Medulla oblongata (tissue), 1 donor: ENCODE measurements around the gene NDUFAF8.

Source experiments
- DNase-seq: peaks from one replicate; pipeline ENCODE4 v3.0.0-alpha.2; 2015; ENCODE audit errors: extremely low spot score

Gene NDUFAF8

GRCh38 chr17:81273698-81274470 lies 34.8 kb downstream of the NDUFAF8 start:
- no peak for DNase-seq

DNA sequence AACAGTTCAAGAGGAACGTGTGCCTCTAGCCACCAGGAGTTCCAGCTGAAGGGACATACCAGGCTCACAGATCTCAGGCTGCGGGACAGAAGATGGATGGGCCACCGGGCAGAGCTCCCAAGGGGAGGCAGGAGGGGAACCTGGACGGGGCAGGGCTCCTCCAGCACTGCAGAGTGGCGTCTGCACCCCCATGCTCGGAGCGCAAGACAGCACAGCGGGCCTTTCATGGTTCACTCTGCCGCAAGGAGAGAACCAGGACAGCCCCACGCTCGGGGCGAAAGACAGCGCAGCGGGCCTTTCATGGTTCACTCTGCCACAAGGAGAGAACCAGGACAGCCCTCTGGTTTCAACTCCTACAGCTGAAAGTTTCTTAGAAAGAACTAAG lies 35.3 kb downstream of the NDUFAF8 start:
- DNase-seq = no peak

DNA sequence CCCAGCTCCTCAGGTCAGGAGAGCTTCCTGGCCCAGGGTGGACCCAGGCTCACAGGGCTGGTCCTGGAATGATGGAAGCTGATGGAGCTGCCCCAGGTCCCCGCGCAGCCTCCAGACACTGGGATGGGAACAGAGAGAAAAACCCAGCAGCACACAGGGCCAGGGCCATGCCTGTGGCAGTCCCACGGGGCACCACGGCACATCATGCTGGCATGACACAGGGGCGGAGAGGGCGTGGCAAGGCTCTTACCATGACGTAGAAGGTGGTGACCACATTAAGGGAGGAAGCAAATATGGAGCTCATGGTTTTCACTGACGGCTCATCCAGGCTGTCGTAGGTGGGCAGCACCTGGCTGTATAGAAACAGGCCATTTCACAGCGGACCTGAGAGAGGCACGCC lies 37.7 kb downstream of the NDUFAF8 start:
- no peak for DNase-seq

DNA sequence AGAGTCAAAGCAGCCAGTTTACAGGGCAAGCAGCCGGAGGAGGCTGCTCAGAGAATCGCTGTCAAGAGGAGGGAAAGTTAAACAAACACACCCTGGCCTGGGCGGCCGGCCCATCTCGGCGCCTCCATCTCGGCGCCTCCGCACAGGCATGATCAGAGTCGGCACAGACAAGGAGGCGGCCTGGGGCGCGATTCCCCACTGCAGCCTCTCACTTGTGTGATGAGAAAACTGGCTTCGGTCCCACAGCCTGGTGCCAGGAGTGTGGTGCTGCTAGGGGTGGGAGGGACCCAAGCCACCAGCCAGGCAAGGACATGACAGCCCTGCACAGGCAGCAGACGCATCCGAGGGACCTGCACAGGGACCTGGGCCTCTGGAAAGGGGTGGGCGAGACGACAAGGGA lies 38.3 kb downstream of the NDUFAF8 start:
- peak; percentile 51 for DNase-seq

- peak; percentile 44 for DNase-seq
These were observed 39.0 kb downstream of the NDUFAF8 start for GRCh38 chr17:81277946-81278693.

GRCh38 chr17:81278831-81279230 lies 39.7 kb downstream of the NDUFAF8 start:
- no peak for DNase-seq

- DNase-seq = no peak
These were observed 40.5 kb downstream of the NDUFAF8 start for GRCh38 chr17:81279278-81280275.

- DNase-seq = no peak
These were observed 41.5 kb downstream of the NDUFAF8 start for GRCh38 chr17:81280571-81280970.

DNA sequence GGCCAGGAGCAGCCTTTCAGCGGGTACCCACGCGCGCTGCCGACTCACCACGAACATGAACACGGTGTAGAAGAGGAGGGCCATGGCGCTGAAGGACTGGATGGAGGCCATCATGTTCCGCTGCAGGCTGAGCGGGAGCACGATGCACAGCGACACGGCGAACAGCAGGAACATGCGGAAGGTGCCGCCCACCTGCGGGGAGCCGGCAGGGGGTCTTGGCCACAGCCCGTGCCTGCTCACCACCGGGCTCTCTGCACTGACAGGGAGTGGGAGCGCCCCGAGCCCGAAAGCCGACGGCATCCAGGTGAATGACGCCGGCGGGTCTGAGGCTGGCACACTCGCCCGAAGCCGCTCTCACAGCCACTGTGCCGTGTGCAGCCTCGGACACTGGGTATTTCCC lies 43.0 kb downstream of the NDUFAF8 start:
- DNase-seq = no peak

DNA sequence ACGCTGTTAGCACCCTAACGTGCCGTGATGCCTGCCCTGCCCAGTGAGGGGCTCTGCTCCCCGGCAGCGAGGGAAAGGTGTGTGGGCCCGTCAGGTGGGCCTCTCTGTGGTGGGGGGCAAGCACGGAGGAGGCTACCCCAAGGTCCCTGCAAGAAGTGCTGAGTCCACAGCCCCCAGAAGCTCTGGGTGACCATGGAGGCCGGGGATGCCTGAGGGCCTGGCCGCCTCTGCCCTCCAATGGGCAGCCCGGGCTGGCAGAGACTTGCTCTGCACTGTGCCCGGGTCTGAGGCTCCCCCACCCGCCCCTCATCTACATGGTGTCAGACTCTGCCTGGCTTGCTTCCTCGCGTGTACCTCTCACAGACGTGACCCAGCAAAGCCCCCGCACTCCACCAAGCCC lies 43.8 kb downstream of the NDUFAF8 start:
- no peak for DNase-seq

- DNase-seq = peak; percentile 71
These were observed 46.2 kb downstream of the NDUFAF8 start for GRCh38 chr17:81285179-81285878.

DNA sequence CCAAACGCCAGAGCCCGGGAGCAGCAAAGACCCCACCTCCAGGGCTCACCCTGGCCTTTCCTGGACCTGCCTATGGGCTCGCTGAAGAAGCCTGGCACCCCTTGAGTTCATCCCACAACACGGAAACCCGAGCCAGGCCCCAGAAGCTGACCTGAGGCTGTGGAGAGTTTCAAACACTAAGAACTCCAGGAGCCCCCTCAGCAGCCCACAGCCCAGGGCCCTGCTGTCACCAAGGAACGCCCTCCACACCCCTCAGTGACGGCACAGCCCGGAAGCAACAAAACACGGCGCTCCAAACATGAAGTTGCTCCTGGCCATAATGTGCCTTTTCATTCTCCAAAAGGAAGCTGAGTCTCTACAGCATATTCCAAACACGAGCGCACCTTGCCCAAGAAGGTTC lies 46.8 kb downstream of the NDUFAF8 start:
- DNase-seq = no peak

- no peak for DNase-seq
These were observed 47.5 kb downstream of the NDUFAF8 start for GRCh38 chr17:81286491-81287145.

DNA sequence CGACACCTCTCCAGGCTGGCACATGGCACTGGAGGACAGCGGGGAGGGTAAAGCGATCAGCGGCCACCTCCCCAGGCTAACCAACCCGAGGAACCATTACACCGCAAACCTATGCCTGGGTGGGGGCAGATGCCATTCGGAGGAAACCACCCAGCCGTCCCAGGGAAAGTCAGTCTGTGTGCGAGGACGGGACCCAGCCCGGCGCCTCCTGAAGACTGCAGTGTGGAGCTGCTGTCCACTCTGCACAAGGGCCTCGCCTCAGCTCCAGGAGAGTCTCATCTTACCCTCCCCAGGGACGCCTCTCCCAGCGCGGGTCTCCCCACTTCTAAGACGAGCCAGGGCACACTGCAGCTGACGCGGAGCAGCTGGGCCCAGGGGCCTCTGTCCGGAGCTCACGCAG lies 48.0 kb downstream of the NDUFAF8 start:
- no peak for DNase-seq

DNA sequence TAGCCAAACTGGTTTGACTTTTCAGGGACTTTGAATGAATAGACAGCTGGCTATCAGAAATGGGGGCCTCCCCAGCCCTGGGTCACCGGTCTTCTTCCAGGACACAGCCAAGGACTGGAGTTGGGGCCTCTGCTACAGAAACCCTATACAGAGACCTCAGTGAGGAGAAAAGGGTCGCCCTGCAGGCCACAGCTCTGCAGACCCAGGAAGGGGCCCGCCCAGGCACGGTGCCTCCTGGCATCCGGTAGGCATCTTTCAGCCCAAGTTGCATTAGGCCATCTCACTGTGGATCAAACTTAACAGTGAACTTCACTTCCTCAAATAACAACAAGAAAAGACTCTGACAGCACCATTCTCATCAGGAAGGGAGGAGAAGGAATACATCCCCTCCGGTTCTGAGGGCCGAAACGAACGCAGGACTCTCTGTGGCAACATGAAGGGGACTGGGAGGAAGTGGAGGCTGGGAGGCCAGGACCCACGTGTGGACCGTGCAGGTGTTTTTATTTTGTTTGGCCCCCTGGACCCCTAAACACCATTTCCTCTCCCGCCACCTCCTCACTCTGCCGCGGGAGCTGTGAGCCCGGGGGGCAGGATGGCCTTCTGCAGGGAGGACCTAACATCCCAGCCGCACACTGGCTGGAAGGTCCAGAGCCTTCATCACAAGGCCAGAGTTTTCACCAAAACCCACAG lies 48.8 kb downstream of the NDUFAF8 start:
- no peak for DNase-seq

DNA sequence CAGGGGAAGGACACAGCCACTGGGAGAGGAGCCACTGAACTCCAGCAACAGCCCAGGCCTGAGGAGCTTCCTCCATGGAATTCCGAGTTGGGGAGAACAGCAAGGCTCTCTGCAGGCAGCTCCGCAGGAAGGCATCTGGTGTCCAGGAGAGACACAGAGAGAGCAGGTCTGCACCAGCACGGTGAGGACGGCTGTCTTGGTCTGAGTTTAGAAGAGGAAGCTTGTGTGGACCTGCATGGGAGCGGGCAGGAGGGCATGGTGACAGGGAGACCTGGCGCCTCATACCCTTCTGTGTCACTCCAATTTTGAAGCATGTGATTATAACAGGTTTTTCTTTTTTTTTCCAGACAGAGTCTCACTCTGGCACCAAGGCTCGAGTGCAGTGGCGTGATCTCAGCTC lies 49.6 kb downstream of the NDUFAF8 start:
- no peak for DNase-seq

DNA sequence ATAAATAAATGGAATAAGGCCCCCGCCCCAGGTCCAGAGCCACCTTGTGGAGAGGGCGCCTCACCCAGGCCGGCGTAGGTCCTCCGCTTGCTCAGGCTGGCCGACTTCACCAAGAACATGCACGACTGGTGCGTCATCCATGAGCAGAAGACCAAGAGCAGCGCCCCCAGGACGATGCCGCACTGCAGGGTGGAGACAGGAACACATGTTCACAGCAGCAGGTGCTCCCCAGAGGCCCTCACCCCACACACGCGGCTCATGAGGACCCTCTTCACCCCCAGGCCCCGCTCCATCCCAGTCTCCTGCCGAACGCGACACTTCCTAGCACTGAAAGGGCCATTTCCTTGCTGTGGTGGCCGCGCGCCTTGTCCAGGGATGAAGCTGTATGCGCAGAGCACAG lies 50.5 kb downstream of the NDUFAF8 start:
- no peak for DNase-seq

DNA sequence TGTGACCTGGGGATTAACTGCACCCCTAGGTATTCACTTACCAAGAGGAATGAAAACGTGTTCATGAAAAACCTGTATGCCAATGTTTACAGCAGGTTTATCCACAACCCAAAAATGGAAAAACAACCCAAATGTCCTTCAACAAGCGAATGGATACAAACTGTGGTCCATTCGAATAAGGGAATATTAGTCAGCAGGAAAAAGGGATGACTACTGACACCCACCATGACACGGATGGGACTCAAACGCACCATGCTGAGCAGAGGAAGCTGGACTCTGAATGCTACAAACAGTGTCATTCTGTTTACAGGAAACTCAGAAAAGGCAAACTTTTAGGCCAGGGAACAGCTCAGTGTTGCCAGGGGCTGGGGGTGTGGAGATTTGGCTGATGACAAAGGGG lies 51.1 kb downstream of the NDUFAF8 start:
- no peak for DNase-seq
